G401.6 (cell line): ENCODE data around the gene AS3MT.
"Not testable (repeated sequence)": the region's sequence is repeated elsewhere in the genome, so short reads cannot be mapped to it uniquely, and the experiment has no call there.

Source experiments
- FAIRE-seq: peaks from 2 replicates; lab custom pipeline; 2012; peaks lifted over from hg19 to GRCh38; lab: Jason Lieb, UNC

AS3MT gene

GRCh38 chr10:102855731-102856436 lies 13.4 kb upstream of the AS3MT start:
- FAIRE-seq, result not testable (repeated sequence)

GRCh38 chr10:102856758-102857424 lies 12.4 kb upstream of the AS3MT start:
- no peak for FAIRE-seq

DNA sequence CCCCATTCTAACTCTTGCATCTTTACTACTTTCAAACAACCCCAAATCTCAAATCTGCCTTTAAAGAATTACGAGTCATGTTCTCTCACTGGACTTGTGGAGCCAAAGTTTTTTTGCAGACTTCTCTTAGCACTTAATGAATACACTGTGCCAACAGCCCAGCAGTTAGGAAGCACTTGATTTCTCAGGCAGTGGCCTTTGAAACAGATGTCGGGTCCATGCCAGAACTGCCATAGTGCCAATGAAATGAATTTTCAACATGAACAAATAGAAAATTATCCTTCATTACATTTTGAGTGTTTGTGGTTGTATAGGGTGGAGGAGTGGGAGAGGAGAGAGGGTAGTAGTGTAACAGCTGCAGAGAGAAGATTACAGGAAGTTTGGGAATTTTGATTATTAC lies 9.4 kb upstream of the AS3MT start:
- no peak for FAIRE-seq

DNA sequence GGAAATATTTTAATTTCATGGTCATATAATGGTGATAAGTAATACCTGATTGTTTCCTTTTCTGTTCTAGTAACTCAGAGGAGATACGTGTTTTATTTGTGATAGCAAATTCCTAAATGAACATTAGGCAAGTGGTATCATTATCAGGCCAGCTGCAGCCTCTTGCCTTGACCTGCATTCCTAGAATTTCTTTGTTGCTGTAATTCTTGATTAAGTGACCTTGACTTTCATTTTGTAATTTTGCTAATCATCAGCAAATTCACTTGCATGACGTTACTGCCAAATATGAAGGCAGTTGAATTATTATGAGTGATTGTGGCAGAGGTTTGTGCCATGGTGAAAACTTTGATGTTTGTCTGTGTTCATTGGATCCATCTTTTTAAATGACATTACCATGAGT lies 5.6 kb upstream of the AS3MT start:
- FAIRE-seq, result no peak

GRCh38 chr10:102865620-102866019 lies 3.6 kb upstream of the AS3MT start:
- peak; percentile 84 for FAIRE-seq

DNA sequence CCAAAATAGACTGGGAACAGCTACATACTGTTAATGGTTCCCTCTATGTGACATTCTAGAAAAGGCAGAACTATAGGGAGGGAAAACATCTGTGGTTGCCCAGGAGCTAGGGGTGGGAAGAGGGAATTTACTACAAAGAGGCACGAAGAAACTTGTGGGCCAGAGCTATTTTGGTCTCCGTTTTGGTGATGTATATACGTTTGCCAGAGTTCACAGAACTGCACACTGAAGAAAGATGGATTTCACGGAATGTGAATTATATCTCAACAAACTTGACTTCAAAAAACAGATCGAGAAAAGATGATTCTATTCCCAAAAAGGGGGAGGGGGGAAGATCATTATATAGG lies 386 bp upstream of the AS3MT start:
- FAIRE-seq, result no peak

GRCh38 chr10:102870221-102870620 lies 951 bp downstream of the AS3MT start:
- FAIRE-seq, result no peak

DNA sequence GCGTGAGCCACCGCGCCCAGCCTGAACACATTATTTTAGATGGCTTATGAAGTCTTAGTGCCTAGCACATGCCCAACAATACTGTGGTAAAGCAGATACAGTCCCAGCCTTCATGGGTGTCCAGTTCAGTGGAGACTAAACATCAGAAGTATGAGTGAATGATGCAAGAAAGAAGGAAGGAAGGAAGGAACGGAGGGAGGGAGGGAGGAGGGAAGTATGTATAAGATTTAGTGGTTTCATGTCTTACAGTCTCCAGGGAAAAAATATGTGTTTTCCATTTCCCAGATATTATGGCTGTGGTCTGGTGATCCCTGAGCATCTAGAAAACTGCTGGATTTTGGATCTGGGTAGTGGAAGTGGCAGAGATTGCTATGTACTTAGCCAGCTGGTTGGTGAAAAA lies 2.9 kb downstream of the AS3MT start:
- no peak for FAIRE-seq

DNA sequence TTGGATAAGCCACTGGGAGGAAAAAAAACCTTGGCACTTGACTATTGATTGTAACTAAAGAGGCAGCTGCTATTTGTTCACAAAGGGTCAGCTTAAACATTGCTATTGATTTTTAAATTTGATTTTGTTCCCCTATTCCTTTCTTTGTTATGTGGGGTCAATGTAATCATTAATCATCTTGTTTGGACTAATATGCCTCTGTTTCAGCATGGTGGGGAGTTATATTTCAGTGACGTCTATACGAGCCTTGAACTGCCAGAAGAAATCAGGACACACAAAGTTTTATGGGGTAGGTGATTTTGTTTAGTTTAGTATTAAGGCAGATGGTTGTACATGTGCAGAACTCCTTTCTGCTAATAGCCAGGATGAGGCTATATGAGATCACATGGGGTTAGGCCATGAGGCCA lies 7.5 kb downstream of the AS3MT start:
- FAIRE-seq, result no peak

DNA sequence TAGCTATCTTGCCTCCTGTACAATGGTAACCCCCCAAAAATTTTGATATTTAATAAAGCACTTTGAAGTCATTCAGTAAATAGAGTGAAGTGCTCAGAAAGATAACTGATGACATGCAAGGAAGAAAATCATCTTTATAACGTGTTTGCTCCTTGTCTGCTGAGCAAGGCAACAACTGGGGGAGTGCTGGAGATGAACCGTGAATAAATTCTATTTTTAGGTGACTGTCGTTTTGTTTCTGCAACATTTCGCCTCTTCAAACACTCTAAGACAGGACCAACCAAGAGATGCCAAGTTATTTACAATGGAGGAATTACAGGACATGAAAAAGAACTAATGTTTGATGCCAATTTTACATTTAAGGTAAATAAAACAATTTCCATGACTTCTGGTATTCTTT lies 9.4 kb downstream of the AS3MT start:
- no peak for FAIRE-seq

DNA sequence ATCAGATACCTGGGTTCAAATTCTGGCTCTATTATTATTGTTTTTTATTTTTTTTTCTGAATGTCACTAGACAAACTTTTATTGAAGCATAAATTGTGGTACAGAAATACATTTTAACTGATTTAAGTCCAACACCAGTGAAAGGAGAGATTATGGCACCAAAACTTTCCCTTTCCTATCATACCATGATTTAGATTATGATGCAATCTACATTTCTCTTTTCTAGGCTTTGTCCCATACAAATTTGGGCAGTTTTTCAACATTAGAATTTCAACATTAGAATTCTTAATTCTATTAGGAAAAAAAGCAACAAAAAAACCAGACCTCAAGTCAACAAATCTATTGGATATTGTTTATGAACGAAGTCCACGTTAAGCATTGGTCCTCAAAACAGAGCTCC lies 11.0 kb downstream of the AS3MT start:
- FAIRE-seq, result no peak

GRCh38 chr10:102888048-102888447 lies 18.8 kb downstream of the AS3MT start:
- no peak for FAIRE-seq

DNA sequence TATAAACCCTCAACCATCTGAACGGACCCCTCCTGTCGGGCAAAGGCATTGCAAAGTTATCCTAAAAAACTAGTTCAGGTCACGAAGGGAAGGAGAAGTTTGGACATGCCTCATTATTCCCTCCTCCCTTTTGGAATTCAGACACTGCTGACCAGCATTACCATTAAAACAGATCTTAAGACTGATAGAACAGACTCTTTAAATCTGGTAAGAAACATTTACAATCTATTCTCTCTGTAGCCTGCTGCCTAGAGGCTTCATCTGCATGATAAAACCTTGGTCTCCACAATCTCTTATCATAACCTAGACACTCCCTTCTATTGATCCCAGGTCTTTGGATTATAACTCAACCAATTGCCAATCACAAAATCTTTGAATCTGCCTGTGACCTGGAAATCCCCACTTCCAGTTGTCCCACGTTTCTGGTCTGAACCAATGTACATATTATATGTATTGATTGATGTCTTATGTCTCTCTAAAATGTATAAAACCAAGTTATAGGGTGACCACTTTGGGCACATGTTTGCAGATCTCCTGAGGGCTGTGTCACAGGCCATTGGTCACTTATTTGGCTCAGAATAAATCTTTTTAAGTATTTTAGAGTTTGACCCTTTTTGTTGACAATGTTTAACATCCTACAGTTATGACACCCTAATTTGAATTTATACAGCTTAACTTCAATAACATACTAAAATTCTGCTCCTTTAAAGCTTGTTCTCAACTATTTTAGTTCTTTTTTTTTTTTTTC lies 25.4 kb downstream of the AS3MT start:
- no peak for FAIRE-seq

GRCh38 chr10:102900006-102900405 lies 30.7 kb downstream of the AS3MT start:
- no peak for FAIRE-seq

- FAIRE-seq, result no peak
Measured at GRCh38 chr10:102904346-102904745, 35.1 kb downstream of the AS3MT start.

DNA sequence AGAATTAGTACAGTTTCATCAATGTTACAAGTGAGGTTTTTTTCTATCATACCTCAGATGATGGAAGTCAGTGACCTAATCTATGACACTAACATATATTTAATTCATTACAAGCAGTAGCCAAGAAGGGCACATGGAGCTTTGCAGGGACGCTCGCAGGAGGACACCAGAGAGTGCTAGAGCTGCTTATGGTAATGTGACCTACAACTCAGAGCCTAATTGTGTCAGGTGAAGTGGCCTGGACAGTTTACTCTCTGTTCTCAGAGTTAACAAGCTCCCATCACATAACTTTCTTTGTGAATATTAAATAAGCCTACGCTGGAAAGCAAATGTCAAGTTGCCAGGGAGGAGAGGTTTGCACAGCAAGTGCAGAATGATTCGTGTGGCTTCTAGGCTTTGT lies 37.2 kb downstream of the AS3MT start:
- no peak for FAIRE-seq

DNA sequence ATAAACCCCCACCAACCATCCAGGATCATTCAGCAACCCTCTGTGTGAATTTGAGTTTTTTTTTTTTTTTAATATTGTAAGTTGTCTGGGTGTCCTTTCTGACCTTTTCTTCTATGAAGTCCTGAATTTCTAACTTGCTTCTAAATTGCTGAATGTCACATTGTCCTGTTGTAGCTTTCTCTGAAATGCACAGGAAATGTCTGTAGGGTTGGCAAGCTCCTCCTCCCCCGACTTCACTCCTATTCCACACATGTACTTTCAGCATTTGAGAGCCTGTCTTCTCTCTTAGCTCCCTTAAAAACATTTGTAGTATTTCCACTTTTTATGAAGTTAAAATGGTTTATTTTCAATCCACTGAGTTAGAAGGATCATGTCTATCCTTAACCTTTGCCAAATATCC lies 45.5 kb downstream of the AS3MT start:
- no peak for FAIRE-seq

DNA sequence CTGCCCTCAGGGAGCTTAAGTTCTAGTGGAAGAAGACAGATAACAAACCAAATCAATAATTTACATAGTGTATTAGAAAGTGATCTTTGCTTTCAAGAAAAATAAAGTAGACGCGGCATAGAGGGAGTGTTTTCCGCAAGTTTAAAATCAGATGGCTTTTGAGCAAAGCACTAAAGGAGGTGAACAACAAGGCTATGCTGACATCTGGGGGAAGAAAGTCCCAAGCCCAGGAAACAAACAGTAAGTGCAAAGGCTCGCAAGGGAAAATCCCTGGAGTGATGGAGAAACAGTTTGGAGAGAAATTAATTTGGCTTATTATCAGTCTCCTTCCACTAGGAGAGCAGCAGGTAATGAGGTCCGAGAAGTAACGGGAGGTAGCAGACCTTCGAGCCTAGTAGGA lies 46.9 kb downstream of the AS3MT start:
- FAIRE-seq, result no peak

DNA sequence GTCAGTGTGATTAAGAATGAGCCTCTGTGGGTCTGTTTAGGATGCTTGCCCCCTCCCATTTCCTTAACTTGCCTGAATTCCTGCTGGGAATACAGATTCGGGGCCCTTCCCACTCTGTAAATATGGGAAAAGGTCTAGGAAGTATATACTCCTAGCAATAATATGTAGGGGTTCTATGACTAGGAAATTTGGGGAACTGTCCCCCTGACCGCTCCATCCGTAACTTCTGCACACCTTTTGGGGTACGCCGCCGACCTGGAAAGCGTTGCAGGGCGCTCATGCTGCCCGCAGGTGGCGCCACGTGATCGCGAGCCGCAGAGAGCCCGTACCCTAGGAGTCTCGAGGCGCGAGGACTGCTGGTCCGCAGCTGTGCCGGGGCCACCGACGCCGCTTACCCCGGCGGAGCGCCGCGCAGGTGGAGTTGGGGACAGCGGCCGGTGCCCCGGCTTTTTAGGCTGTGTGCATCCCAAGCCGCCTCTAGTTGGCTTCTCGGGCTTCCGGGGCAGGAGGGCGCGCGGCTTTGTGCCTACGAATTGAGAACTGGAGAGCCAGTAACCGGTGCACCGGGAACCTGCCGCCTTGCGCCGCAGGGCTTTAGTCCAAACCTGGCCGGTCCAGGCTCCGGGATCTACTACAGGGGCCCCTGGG lies 48.2 kb downstream of the AS3MT start:
- FAIRE-seq, result no peak

DNA sequence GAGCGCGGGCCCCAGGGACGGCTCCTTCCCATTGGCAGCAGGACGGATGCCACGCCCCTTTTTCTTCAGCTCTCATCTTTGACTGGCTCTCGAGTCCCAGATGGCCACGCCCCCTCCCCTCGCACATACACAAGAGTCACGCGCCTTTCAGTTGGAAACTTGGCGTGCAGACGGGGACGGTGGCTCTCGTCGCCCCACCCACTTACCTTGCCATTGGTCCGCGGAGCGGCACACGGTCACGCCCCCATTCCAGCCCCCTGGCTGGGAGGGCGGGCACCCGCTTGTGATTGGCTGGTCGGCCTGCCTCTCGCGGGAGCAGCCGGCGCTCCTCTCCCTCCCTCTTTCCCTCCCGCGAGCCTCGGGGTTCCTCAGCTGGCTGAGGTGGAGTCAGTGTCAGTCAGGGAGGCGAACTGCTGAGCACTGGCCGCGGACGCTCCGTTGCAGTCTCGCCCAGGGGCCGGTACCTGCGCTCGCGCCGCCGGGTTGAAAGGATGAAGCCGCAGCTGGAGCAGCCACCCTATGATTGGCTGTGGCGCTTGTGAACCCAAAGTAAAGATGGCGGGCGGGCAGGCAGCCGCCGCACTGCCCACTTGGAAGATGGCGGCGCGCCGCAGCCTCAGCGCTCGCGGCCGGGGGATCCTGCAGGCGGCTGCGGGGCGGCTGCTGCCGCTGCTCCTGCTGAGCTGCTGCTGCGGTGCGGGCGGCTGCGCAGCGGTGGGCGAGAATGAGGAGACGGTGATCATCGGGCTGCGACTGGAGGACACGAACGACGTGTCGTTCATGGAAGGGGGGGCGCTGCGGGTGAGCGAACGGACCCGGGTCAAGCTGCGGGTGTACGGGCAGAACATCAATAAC lies 48.9 kb downstream of the AS3MT start, which contains the start of gene CNNM2:
Gene CNNM2, plus strand, starts transcription at position 333 of the 855 bp plus-strand sequence. Its CDS starts 187 bp downstream, at position 520.
- peak; percentile 99 for FAIRE-seq

DNA sequence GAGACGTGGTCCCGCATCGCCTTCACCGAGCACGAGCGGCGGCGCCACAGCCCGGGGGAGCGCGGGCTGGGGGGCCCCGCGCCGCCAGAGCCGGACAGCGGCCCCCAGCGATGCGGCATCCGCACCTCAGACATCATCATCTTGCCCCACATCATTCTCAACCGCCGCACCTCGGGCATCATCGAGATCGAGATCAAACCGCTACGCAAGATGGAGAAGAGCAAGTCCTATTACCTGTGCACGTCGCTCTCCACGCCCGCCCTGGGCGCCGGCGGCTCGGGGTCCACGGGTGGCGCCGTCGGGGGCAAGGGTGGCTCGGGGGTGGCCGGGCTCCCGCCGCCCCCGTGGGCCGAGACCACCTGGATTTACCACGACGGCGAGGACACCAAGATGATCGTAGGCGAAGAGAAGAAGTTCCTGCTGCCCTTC lies 49.6 kb downstream of the AS3MT start:
- FAIRE-seq, result no peak
